Activated CD4-positive, CD25-positive, alpha-beta regulatory T cell treated with anti-CD3 and anti-CD28 coated beads, Interleukin-2, amount 50 U/mL, for 24 hours (primary cell): ENCODE results near the gene PJVK.
A peak's percentile ranks its signal among the peaks of the same experiment; 100 is the strongest.
"Not testable (repeated sequence)": the region's sequence is repeated elsewhere in the genome, so short reads cannot be mapped to it uniquely, and the experiment has no call there.

Experiments used
- ATAC-seq, 2 donors: fragments of 150-1000 bp; cut with Tn5 transposase; one replicate each; pipeline ENCODE4 v1.10.0; 2021; ENCODE audit warnings: mild to moderate bottlenecking in 1 of 2, moderate library complexity in 1 of 2

The PJVK gene

DNA sequence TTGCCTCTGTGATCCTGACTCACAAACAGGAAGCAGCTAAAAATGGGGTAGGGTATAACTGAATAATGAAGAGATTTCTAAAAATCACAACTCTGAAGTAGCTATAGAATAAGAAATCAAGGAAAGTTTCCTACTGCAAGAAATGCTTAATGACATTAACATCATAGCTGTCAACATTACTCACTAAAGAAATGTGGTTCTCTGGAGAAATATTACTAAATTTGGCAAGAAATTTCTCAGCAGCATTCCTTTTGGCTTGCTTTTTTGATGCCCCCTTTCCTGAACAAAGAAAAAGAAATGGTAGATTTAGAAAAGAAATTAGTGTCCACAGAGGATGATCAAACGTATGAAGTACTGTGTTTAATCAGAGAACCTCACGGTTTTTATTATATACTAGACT, 9.8 kb upstream of the PJVK start:
- ATAC-seq: no peak

DNA sequence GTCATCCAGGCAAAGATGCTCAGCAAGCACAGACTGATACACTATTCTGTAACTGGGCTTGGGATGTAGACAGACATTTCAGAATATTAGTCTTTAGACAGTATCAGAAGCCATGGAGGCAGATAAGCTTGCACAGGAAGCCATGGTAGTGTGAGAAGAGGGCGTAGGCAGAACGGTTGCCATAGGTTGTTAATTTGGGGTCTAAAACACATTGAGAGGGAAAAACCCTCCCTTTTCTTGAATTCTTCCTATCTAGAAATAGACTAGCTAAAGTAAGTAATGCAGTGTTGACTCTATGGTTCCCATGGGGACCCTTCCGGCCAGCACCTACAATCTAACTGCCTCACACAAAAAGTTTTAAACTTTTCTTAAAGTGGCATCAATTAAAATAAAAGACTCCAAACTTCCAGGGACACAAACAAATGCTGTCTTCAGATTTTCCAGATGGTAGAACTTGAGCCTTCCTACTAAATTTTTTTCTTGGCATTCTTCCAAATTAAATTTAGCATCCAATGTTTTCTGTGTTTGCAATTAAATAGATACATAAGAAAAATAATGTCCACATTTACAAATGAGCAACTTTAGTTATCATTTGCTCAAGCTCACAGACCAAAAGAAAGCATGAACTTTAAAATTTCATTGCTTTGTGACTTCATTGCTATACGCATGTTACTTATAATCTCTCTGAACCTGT, 2.1 kb upstream of the PJVK start:
- no peak for ATAC-seq

DNA sequence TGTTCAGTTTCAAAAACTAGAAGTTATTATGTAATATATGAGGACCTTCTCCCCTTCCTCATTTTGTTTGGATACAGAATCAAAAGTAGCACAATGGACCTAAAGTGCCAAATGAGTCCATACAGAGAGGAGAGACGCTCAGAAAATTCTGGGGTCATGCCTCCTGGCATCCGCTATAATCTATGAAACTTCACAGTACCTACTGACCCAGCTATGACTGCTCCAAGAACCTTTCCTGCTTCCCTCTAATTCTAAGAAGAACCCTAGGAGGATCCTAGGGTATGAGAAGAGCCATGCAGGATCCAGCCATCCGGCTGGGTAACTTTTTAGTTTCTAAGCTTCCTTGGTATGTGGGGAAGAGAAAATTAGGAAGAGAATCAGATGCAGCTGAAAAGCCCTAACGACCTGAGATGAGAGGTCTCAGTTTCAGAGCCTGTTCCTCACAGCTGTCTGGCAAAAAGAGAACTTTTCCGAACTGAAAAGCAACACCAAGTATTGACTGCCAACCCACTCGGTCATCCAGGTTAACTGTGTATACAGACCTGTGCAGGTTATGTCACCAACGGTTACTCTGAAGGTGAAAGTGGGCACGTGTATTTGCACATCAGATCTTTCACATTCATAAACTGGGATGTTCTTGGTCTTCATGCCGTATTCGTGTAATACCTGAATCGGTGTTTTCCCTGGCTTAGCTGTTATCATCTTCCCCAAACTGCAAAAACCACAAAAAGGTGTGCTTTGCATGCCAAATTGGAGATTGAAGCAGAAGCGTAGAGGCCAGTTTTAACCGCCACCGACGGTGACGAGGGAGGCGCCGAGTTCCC, 1.3 kb upstream of the PJVK start:
- ATAC-seq: peak; percentile 10 to 15

- peak; percentile 58 to 60 for ATAC-seq
Measured at GRCh38 chr2:178450524-178450773, 729 bp upstream of the PJVK start.

DNA sequence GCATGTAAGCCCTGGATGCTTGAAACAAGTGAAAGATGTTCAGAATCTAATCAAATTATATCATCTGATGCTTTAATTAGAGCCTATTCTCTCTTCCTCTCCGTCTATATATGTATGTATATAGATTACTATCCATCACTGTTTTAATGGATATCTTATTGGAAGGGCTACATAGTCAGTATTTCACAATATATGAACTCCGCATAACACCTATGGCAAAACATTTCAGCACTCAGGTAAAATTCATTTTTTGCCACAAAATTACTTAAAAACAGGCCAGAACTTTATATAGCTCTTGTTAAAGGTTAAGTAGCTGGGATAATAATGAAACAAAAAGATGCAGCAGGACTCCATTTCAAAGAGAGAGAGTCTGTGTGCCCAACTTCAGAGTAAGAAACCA, 1.2 kb downstream of the PJVK start:
- ATAC-seq: no peak

DNA sequence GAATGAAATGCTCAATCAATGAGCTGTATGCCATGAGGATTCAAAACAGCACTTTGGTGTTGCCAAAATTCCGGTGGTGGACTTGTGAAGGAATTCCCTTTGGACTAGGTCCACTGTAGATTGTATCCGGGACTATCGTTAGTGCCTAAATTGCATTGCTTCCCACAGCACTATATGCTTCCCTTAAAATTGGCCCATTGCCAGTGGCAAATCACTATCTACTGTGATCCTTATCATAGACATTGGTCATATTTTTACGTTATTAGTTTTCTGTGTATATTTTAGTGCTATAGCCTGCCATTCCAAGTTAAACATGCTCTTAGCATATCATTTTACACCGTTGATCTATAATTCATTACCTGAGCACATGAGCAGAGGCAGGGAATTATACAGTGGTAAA, 1.7 kb downstream of the PJVK start:
- ATAC-seq: no peak

DNA sequence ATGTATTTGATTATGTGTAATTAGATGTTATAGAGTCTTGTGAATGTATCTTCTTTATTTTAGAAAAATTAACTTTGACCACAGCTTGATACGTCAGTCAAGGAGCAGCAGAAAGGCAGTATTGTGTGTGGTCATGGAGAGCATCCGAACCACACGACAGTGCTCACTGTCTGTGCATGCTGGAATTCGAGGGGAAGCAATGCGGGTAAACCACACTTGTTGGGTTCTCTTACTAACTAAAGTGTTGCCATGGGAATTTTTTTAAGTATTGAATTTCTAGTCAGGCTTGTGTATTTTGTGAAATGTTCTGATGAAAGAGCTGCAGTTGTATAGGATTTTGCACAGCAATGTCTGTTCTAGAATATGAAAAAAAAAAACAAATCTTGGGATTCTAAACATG, 4.8 kb downstream of the PJVK start:
- ATAC-seq: no peak

DNA sequence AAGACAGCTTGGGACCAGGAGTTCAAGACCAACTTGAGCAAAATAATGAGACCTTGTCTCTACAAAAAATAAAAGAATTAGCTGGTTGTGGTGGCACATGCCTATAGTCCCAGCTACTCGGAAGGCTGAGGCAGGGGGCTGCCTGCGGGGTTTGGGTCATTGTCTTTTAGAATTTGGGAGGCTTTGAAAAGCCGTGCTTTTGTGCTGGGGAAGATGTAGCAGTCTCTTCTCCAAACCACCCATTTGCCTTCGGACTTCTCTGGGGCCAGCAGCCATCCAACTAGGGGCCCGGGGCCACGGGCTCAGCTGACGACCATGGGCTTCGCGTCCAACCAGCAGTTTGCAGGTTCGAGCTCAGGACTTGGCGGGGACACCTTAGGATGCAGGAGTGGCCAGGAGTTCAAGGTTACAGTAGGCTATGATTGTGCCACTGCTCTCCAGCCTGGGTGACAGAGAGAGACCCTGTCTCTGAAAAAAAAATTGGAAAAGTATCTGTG, 6.3 kb downstream of the PJVK start:
- ATAC-seq: no peak

GRCh38 chr2:178469219-178469849, 18.2 kb downstream of the PJVK start:
- ATAC-seq: no peak

- ATAC-seq: not testable (repeated sequence)
Measured at GRCh38 chr2:178471313-178471712, 20.1 kb downstream of the PJVK start.

DNA sequence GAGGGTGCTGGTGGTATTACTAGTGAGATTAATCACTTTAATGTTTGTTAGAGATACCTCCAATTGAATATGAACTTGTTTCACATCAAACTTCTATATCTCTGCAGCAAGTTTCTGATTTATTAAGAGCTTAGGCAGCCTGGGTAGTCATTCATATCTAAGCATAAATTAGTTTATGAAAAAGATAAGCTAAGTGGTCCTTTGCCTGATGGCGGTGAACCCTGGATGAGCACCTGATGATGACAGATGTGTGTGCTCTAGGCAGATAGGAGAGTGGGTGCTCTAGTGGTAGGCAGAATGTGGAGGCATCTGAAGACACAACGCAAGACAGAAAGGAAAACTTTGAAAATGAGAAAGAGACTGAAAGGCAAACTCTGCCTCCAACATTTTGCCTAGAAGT, 22.2 kb downstream of the PJVK start:
- no peak for ATAC-seq

DNA sequence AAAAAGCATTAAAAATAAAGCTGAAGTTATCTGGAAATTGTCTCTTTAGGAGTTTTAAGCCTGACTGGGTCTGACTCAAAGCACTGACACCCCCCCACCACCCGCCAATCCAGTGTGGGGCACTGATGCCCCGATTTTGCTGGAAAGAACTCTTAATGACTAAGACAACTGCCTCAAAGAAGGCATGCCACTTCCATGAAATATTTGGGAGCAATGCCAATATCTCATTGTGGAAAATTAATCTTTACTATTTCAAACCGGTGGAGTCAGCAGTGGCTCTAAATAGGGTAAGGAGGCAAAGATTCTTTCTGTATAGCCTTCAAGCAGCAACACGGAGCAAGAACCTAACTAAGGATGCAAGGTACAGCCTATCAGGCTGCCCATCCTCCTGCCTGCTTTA, 22.8 kb downstream of the PJVK start:
- no peak for ATAC-seq

DNA sequence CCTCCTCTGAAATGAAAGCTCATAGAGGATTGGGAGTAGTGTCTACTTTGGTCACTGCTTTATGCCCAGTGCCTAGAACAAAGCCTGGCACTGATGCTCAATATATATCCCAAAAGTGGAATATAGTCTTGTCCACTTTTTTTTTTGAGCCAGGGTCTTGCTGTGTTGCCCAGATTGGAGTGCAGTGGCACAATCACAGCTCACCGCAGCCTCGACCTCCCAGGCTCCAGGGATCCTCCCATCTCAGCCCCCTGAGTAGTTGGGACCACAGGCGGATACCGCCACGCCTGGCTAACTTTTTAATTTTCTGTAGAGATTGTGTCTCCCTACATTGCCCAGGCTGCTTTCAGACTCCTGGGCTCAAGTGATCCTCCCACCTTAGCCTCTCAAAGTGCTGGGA, 23.4 kb downstream of the PJVK start:
- no peak for ATAC-seq

- ATAC-seq: no peak
Measured at GRCh38 chr2:178476477-178476876, 25.3 kb downstream of the PJVK start.

GRCh38 chr2:178477443-178478129, 26.4 kb downstream of the PJVK start:
- ATAC-seq: no peak

GRCh38 chr2:178478130-178478438, 26.9 kb downstream of the PJVK start:
- no peak for ATAC-seq

GRCh38 chr2:178478439-178479274, 27.5 kb downstream of the PJVK start, which contains the start of gene FKBP7:
TSS of gene FKBP7 (minus strand) at chr2:178478600. CDS start at chr2:178478499, 101 bp downstream.
- ATAC-seq: peak; percentile 77 to 78

DNA sequence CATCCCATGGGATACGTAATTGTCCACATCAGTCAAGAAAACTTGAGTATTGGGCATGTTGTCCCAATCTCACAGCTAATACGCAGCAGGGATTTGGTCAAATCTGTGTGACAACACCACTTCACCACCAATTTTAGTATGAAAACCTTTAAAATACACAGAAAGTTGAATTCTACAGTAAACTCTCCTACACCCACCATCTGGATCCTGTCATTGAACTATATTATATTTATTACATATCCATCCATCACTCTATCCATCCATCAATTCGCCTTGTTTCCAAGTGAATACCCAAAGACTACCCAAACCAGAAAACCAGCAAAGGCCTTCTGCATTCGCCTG, 28.1 kb downstream of the PJVK start:
- ATAC-seq: no peak

DNA sequence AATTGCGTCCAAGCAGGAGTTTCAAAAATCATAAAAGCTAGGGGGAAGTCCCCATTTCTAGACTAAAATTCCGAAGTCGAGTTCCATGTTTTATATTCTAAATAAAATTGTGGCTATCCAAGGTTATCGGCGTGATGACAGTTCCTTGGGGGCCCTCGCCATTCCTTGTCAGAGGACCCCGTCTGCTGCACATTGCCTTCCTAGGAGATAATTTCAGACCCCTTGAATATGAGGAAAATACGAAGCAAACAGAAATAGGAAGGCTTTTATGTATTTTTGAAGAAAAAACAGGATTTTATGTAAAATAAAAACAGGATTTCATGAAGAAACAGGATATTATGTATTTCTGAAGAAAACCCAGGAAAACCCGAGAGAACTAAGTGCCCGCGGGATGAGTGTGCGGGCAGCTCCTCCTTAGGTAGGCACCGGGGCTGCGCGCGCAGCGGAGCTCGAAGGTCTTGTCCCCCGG, 28.6 kb downstream of the PJVK start:
- ATAC-seq: no peak

DNA sequence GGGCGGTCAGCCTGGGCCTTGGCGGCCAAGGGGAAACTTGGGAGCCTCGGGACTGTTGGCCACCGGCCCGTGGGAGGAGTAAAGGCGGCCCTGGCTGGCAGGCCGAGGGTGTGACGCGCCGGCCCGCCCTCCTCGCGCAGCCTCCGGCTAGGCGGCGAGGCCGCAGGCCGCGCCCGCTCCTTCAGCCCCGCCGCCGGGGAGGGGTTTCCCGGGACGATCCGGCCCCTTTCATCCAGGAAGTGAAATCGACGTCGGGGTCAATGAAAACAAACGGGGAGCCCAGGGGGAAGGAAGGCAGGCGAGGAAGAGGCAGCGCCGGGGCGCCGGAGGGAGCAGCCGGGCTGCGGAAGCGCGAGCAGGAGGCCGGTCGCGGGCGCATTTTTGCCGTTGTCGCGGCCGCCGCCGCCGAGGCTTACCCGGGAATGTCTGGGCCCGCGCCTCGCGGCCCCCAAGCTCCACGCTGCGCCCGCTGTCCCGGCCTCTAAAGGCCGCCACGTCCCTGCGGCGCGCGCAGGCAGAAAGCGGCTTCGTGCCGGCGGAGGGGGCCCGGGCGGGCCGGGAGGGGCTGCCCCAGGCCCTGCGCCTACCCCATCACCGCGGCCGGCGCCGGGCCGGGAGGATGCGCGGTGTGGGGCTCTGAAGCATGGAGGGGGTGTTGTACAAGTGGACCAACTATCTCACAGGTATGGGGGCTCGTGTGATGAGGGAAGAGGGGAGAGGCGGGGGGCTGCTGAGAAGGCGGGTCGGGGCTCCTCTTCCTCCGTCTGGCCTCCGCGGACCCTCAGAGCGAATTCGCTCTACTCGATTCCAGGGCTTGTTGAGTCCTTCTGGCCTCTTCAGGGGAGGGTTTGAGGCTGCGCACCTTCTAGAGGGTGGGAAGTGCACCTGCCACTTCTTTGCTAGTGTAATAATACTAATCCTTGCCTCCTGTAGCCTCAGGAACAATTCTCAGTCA, 29.3 kb downstream of the PJVK start, which contains the start of gene PLEKHA3:
Gene PLEKHA3 (plus strand): TSS at position 231 of the 955 bp plus-strand sequence. CDS start 413 bp downstream, at position 644.
- ATAC-seq: peak; percentile 67 to 70

- ATAC-seq: no peak
Measured at GRCh38 chr2:178482437-178482836, 31.3 kb downstream of the PJVK start.
